Panc1 (cell line): ENCODE results near the gene TESMIN.

Experiments used
- POLR2AphosphoS5 ChIP-seq: IDR thresholded peaks from 2 replicates; pipeline ENCODE4 v1.6.1; 2012; ENCODE audit warnings: mild to moderate bottlenecking, low read depth, low read length, moderate library complexity
- SIN3A ChIP-seq: IDR thresholded peaks from 2 replicates; pipeline ENCODE4 v1.6.1; 2012; ENCODE audit warnings: low read depth, mild to moderate bottlenecking, low read length, moderate library complexity, borderline replicate concordance; ENCODE audit not compliant: insufficient read depth
- TF ChIP-seq, protein P1 (sequence below): fragments of 450-650 bp; IDR thresholded peaks from 2 replicates; pipeline ENCODE4 v1.5.1; 2017; ENCODE audit warnings: mild to moderate bottlenecking

GRCh38 chr11:68735125-68735524 is 16.2 kb downstream of the TESMIN start:
- TF ChIP-seq, protein P1, sequence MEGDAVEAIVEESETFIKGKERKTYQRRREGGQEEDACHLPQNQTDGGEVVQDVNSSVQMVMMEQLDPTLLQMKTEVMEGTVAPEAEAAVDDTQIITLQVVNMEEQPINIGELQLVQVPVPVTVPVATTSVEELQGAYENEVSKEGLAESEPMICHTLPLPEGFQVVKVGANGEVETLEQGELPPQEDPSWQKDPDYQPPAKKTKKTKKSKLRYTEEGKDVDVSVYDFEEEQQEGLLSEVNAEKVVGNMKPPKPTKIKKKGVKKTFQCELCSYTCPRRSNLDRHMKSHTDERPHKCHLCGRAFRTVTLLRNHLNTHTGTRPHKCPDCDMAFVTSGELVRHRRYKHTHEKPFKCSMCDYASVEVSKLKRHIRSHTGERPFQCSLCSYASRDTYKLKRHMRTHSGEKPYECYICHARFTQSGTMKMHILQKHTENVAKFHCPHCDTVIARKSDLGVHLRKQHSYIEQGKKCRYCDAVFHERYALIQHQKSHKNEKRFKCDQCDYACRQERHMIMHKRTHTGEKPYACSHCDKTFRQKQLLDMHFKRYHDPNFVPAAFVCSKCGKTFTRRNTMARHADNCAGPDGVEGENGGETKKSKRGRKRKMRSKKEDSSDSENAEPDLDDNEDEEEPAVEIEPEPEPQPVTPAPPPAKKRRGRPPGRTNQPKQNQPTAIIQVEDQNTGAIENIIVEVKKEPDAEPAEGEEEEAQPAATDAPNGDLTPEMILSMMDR, result no peak
- no peak for TF ChIP-seq POLR2AphosphoS5
- TF ChIP-seq SIN3A, result no peak
